Loucy (cell line): ENCODE results near the gene FKBP1A.

Experiments
- CTCF ChIP-seq: fragments of 200-600 bp; sonication (generic); conservative IDR thresholded peaks from 2 replicates; pipeline ENCODE4 v1.5.1; 2014; ENCODE audit warnings: mild to moderate bottlenecking, antibody characterized with exemption, low read length
- EZH2phosphoT487 ChIP-seq: fragments of 200-600 bp; IDR thresholded peaks from 2 replicates; pipeline ENCODE4 v1.6.1; 2018; ENCODE audit warnings: antibody characterized with exemption, mild to moderate bottlenecking, moderate library complexity, borderline replicate concordance

- TF ChIP-seq CTCF (no peak), EZH2phosphoT487 (no peak)
These were observed 2.9 kb downstream of the FKBP1A start for GRCh38 chr20:1389703-1390580.
